ENCODE results near the gene REXO1. TPM values are rescaled to one million over a fixed set of nuclear protein-coding genes. Genes with fewer than 3 reads are reported as not detected.

The REXO1 gene
- total RNA-seq, 1 experiment from 2014 or later, result 56.8 TPM

DNA sequence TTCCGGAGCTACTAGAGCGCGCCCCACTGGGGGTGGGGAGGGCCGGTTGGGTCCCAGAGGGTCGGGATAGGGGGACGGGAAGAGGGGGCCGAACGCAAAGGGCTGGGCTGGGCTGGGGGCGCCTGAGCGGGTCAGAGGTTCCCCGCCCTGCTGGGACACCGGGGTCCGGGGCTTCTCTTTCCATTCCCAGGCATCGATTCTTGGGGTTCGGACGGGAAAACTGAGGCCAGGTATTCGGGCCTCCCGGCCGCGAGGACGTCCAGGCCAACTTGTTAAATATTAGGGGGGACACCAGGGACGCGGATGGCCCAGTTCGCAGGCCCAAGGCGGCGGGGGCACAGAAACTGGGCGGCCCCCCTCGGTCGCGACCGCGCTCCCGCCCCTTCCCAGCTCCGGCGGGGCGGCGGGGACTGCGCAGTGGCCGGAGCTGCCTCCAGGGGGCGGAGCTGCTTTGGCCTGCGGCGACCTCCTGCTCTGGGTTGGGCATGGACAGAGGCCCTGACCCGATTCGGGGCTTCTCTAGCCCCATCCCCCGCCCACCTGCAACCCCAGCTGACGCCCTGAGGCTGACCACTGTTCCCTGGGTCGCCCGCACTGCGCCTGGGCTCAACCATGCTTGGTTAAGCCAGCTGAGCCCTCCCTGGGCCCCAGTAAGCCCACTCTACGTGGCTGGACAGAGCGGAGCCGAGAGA, 16.3 kb upstream of the REXO1 start:
- H3K36me3 Mint-ChIP-seq (ENCODE audit: insufficient read depth in 1 of 3, low read depth in 3 of 3), result no peaks in the 10 kb centered on the region
- Histone ChIP-seq H3K23me2 (ENCODE audit: insufficient read length, low read depth, low read length, poor library complexity, severe bottlenecking) (peaks cover 14% of the 10 kb centered on the region), H3K4me2 (ENCODE audit: insufficient read depth, insufficient read length, low read length) (peak overlapping the region; percentile 31), H2AK5ac (ENCODE audit: insufficient read length, low read length) (no peak overlapping the region), H4K20me1 (ENCODE audit: control insufficient read depth, insufficient read depth, insufficient read length) (peaks cover 3% of the 10 kb centered on the region), H3T11ph (ENCODE audit: low read length) (no peak overlapping the region), H2BK20ac (ENCODE audit: low read depth, low read length, poor library complexity, severe bottlenecking) (no peak overlapping the region), H3K4me1 (ENCODE audit: insufficient read depth, low read length) (no peaks in the 10 kb centered on the region; the same call in 1 of the 2 replicates), H3K27ac (ENCODE audit: insufficient read length, low read depth, low read length) (no peak overlapping the region), H4K8ac (replicated peaks; ENCODE audit: insufficient read length, low read depth, low read length) (no peak overlapping the region), H2BK15ac (ENCODE audit: low read depth, low read length) (no peak overlapping the region), H3K9ac (ENCODE audit: extremely low read depth, insufficient read length, low read length) (peak overlapping the region; percentile 81), H3K4ac (ENCODE audit: low read depth, low read length) (no peak overlapping the region; the same call in 1 of the 2 replicates), H2AFZ (ENCODE audit: low read length) (no peak overlapping the region), H4K91ac (ENCODE audit: insufficient read length, low read depth, low read length) (no peak overlapping the region), H3K9me3 (ENCODE audit: control insufficient read depth, low read depth, low read length) (no peaks in the 10 kb centered on the region), H3K79me2 (ENCODE audit: insufficient read depth, low read length) (peaks cover 20% of the 10 kb centered on the region; the same call in 1 of the 2 replicates), H2BK5ac (ENCODE audit: insufficient read length, low read length) (no peak overlapping the region), H4K5ac (ENCODE audit: insufficient read length, low read depth, low read length) (no peak overlapping the region), H3K79me1 (ENCODE audit: insufficient read depth, low read depth, low read length, poor library complexity, severe bottlenecking) (peaks cover 3% of the 10 kb centered on the region), H2BK12ac (ENCODE audit: insufficient read length, low read depth, low read length) (no peak overlapping the region), H3K18ac (ENCODE audit: insufficient read length, low read depth, low read length) (peak overlapping the region; percentile 79), H3K27me3 (ENCODE audit: insufficient read depth, low read length) (no peaks in the 10 kb centered on the region; the same call in 1 of the 2 replicates), H2BK120ac (ENCODE audit: low read depth, low read length, poor library complexity, severe bottlenecking) (peak overlapping the region; percentile 51), H3K14ac (ENCODE audit: insufficient read depth, low read length) (peak overlapping the region; percentile 92), H3K23ac (ENCODE audit: insufficient read length, low read depth, low read length) (no peak overlapping the region), H3K56ac (ENCODE audit: insufficient read length, low read depth, low read length) (no peak overlapping the region)
- no peaks in the 10 kb centered on the region; a peak in 1 of 5 replicates for H3K9me3 Mint-ChIP-seq
- WGBS (ENCODE audit: extremely low coverage, insufficient read length, low lambda C conversion rate), result no CpG with 5 or more reads among the region's 52 CpGs
- H3K4me3 Mint-ChIP-seq, result peak overlapping the region; percentile 70 to 83
- peak overlapping the region in 2 of 3 experiments; percentile 85 to 87; a peak in 4 of 7 replicates for H3K27ac Mint-ChIP-seq
- TF ChIP-seq, protein P1, sequence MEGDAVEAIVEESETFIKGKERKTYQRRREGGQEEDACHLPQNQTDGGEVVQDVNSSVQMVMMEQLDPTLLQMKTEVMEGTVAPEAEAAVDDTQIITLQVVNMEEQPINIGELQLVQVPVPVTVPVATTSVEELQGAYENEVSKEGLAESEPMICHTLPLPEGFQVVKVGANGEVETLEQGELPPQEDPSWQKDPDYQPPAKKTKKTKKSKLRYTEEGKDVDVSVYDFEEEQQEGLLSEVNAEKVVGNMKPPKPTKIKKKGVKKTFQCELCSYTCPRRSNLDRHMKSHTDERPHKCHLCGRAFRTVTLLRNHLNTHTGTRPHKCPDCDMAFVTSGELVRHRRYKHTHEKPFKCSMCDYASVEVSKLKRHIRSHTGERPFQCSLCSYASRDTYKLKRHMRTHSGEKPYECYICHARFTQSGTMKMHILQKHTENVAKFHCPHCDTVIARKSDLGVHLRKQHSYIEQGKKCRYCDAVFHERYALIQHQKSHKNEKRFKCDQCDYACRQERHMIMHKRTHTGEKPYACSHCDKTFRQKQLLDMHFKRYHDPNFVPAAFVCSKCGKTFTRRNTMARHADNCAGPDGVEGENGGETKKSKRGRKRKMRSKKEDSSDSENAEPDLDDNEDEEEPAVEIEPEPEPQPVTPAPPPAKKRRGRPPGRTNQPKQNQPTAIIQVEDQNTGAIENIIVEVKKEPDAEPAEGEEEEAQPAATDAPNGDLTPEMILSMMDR (conservative IDR thresholded peaks at IDR 0.05), result peak; percentile 87
- H3K27me3 Mint-ChIP-seq (ENCODE audit: low read depth), result peaks cover 6% of the 10 kb centered on the region
- DNase-seq, result peak; percentile 89
- peaks cover 12 to 25% of the 10 kb centered on the region in 2 experiments for H3K4me1 Mint-ChIP-seq
